Stimulated activated CD8-positive, alpha-beta memory T cell treated with anti-CD3 and anti-CD28 coated beads, Interleukin-15, amount 100 ng/mL, for 48 hours (primary cell): ENCODE measurements around the gene TEX53.

ENCODE experiments used
- DNase-seq, 2 donors: peaks; one replicate each; pipeline ENCODE4 v3.0.0-alpha.2; 2020; ENCODE audit warnings: low read depth in 2 of 2

Gene TEX53

GRCh38 chr9:114638404-114638803 is 19.2 kb downstream of the TEX53 start:
- DNase-seq = no peak

GRCh38 chr9:114634387-114634786 is 23.2 kb downstream of the TEX53 start:
- no peak for DNase-seq

- DNase-seq = no peak
Measured at GRCh38 chr9:114633438-114634089, 24.0 kb downstream of the TEX53 start.

GRCh38 chr9:114631166-114631565 is 26.4 kb downstream of the TEX53 start:
- no peak for DNase-seq

GRCh38 chr9:114629563-114630090 is 28.0 kb downstream of the TEX53 start:
- no peak for DNase-seq

- no peak for DNase-seq
Measured at GRCh38 chr9:114627553-114627952, 30.1 kb downstream of the TEX53 start.

- DNase-seq = no peak
Measured at GRCh38 chr9:114626415-114627020, 31.1 kb downstream of the TEX53 start.

- DNase-seq = no peak
Measured at GRCh38 chr9:114624677-114625076, 32.9 kb downstream of the TEX53 start.

- DNase-seq = no peak
Measured at GRCh38 chr9:114621975-114622609, 35.5 kb downstream of the TEX53 start.

- no peak for DNase-seq
Measured at GRCh38 chr9:114621561-114621960, 36.0 kb downstream of the TEX53 start.

- DNase-seq = no peak
Measured at GRCh38 chr9:114619191-114619761, 38.3 kb downstream of the TEX53 start.

GRCh38 chr9:114616684-114617520 is 40.7 kb downstream of the TEX53 start:
- DNase-seq = no peak

GRCh38 chr9:114614373-114614772 is 43.2 kb downstream of the TEX53 start:
- DNase-seq = no peak

- DNase-seq = no peak
Measured at GRCh38 chr9:114613919-114614318, 43.7 kb downstream of the TEX53 start.

GRCh38 chr9:114613087-114613486 is 44.5 kb downstream of the TEX53 start:
- DNase-seq = no peak

GRCh38 chr9:114612272-114612923 is 45.2 kb downstream of the TEX53 start:
- DNase-seq = no peak

GRCh38 chr9:114611516-114612271 is 45.9 kb downstream of the TEX53 start:
- DNase-seq = peak in 1 of 2 donors; percentile 42

GRCh38 chr9:114608525-114608796 is 49.1 kb downstream of the TEX53 start:
- no peak for DNase-seq

GRCh38 chr9:114607671-114608524 is 49.7 kb downstream of the TEX53 start:
- no peak for DNase-seq
